IMR-90 (cell line): ENCODE measurements around the gene CLPTM1L. TPM values are rescaled to one million over a fixed set of nuclear protein-coding genes. Genes with fewer than 3 reads are reported as not detected.

Source experiments
- ATAC-seq: fragments of 200-7000 bp; cut with Tn5 transposase; 2 replicates; pipeline ENCODE4 v1.9.1; 2020; ENCODE audit warnings: low read depth, mild to moderate bottlenecking, moderate library complexity
- BruUV-seq: library from RNA; stranded (reverse); fragments of 400-500 nt; replicated peaks from 2 replicates; lab custom pipeline; 2021; lab: Mats Ljungman, UMichigan
- CTCF ChIA-PET: fragments of 300-600 bp; formaldehyde crosslinking; extraction: SDS; loops from one replicate; lab custom pipeline; 2021; ENCODE audit warnings: antibody characterized with exemption; lab: Yijun Ruan, JAX
- POLR2A ChIA-PET: fragments of 300-600 bp; sonication (Branson Sonifier 250); formaldehyde crosslinking; loops from one replicate; lab custom pipeline; 2022; ENCODE audit warnings: antibody characterized with exemption; ENCODE audit not compliant: unreplicated experiment; lab: Charles Lee
- DNase-seq: peaks from one replicate; pipeline ENCODE4 v3.0.0; 2013
- H2AFZ ChIP-seq: replicated peaks from 2 replicates; pipeline ENCODE3; 2013; ENCODE audit warnings: low read length, mild to moderate bottlenecking; ENCODE audit not compliant: poor library complexity
- H2AK5ac ChIP-seq: 2 replicates; pipeline ENCODE4 v1.6.1; 2013; ENCODE audit warnings: low read depth, low read length, inconsistent platforms
- H2AK9ac ChIP-seq: replicated peaks from 2 replicates; pipeline ENCODE3; 2013; ENCODE audit warnings: mild to moderate bottlenecking, low read depth, low read length, moderate library complexity; ENCODE audit not compliant: poor library complexity
- H2BK120ac ChIP-seq: 2 replicates; pipeline ENCODE4 v1.6.1; 2013; ENCODE audit warnings: low read depth, low read length, inconsistent platforms
- H2BK15ac ChIP-seq: 3 replicates; pipeline ENCODE4 v1.6.1; 2013; ENCODE audit warnings: low read depth, low read length, inconsistent platforms
- H2BK20ac ChIP-seq: 2 replicates; pipeline ENCODE4 v1.6.1; 2013; ENCODE audit warnings: low read depth, mild to moderate bottlenecking, inconsistent platforms, low read length, moderate library complexity
- H2BK5ac ChIP-seq: 2 replicates; pipeline ENCODE4 v1.6.1; 2013; ENCODE audit warnings: mild to moderate bottlenecking, low read depth, low read length, inconsistent platforms; ENCODE audit not compliant: poor library complexity, severe bottlenecking
- H3K14ac ChIP-seq: replicated peaks from 2 replicates; pipeline ENCODE4 v1.6.1; 2013; ENCODE audit warnings: low read depth, low read length, inconsistent platforms
- H3K18ac ChIP-seq: 2 replicates; pipeline ENCODE4 v1.6.1; 2013; ENCODE audit warnings: low read depth, low read length, control low read depth
- H3K23ac ChIP-seq: 2 replicates; pipeline ENCODE4 v1.6.1; 2013; ENCODE audit warnings: low read depth, low read length, inconsistent platforms
- H3K27ac ChIP-seq: 2 replicates; pipeline ENCODE4 v1.5.1; 2013; ENCODE audit warnings: mild to moderate bottlenecking, control low read depth, low read length; ENCODE audit not compliant: insufficient read depth
- H3K27me3 ChIP-seq: 2 replicates; pipeline ENCODE4 v1.6.1; 2013; ENCODE audit warnings: low read length; ENCODE audit not compliant: control insufficient read depth, insufficient read depth
- H3K36me3 ChIP-seq: 2 replicates; pipeline ENCODE4 v1.6.1; 2013; ENCODE audit warnings: low read length, mixed read lengths; ENCODE audit not compliant: control insufficient read depth, insufficient read depth
- H3K4ac ChIP-seq: 2 replicates; pipeline ENCODE4 v1.6.1; 2013; ENCODE audit warnings: low read depth, low read length, inconsistent platforms
- H3K4me1 ChIP-seq: 2 replicates; pipeline ENCODE4 v1.6.1; 2013; ENCODE audit warnings: low read length, mixed read lengths; ENCODE audit not compliant: control insufficient read depth, insufficient read depth
- H3K4me2 ChIP-seq: 2 replicates; pipeline ENCODE4 v1.6.1; 2013; ENCODE audit warnings: low read depth, mild to moderate bottlenecking, control low read depth, low read length, moderate library complexity
- H3K4me3 ChIP-seq: 2 replicates; pipeline ENCODE4 v1.5.1; 2013; ENCODE audit warnings: low read depth, mild to moderate bottlenecking, control low read depth, low read length, moderate library complexity; ENCODE audit not compliant: insufficient read depth
- H3K56ac ChIP-seq: 2 replicates; pipeline ENCODE4 v1.6.1; 2013; ENCODE audit warnings: low read length, inconsistent platforms; ENCODE audit not compliant: insufficient read depth; ENCODE audit errors: extremely low read depth
- H3K79me1 ChIP-seq, 2 experiments: 2 replicates each; pipeline ENCODE4 v1.6.1; 2013; ENCODE audit warnings: low read length in 2 of 2, inconsistent platforms in 1 of 2, low read depth in 1 of 2
- H3K9ac ChIP-seq: 2 replicates; pipeline ENCODE4 v1.6.1; 2013; ENCODE audit warnings: low read depth, low read length, control low read depth
- H3K9me1 ChIP-seq: 2 replicates; pipeline ENCODE4 v1.6.1; 2013; ENCODE audit warnings: low read length, inconsistent platforms; ENCODE audit not compliant: insufficient read depth
- H3K9me3 ChIP-seq: 2 replicates; pipeline ENCODE4 v1.6.1; 2013; ENCODE audit warnings: low read length; ENCODE audit not compliant: control insufficient read depth, insufficient read depth
- H4K20me1 ChIP-seq: 2 replicates; pipeline ENCODE4 v1.6.1; 2013; ENCODE audit warnings: low read length, inconsistent platforms; ENCODE audit not compliant: insufficient read depth
- H4K5ac ChIP-seq: 2 replicates; pipeline ENCODE4 v1.6.1; 2013; ENCODE audit warnings: mild to moderate bottlenecking, low read depth, low read length, control low read depth
- H4K8ac ChIP-seq, 2 experiments: 2 replicates each; pipeline ENCODE4 v1.6.1; 2013; ENCODE audit warnings: low read depth in 2 of 2, low read length in 2 of 2, control low read depth in 1 of 2, inconsistent platforms in 1 of 2
- H4K91ac ChIP-seq: 2 replicates; pipeline ENCODE4 v1.6.1; 2013; ENCODE audit warnings: low read depth, low read length, inconsistent platforms; ENCODE audit not compliant: insufficient read depth
- BHLHE40 ChIP-seq: fragments of 150-350 bp; IDR thresholded peaks from 2 replicates; pipeline ENCODE4 v1.6.1; 2016; ENCODE audit warnings: mild to moderate bottlenecking, low read depth, low read length
- CEBPB ChIP-seq: IDR thresholded peaks from 2 replicates; pipeline ENCODE4 v1.6.1; 2012; ENCODE audit warnings: low read depth, low read length, improper control_type of control experiment
- CHD1 ChIP-seq: IDR thresholded peaks from 2 replicates; pipeline ENCODE4 v1.6.1; 2012; ENCODE audit warnings: low read depth, low read length, improper control_type of control experiment
- CTCF ChIP-seq: conservative IDR thresholded peaks from 2 replicates; pipeline ENCODE4 v1.5.1; 2012; ENCODE audit warnings: mild to moderate bottlenecking, low read depth, low read length, improper control_type of control experiment
- ELK1 ChIP-seq: fragments of 150-350 bp; IDR thresholded peaks from 2 replicates; pipeline ENCODE4 v1.6.1; 2016; ENCODE audit warnings: low read depth, mild to moderate bottlenecking, low read length, moderate library complexity, borderline replicate concordance
- FOS ChIP-seq: fragments of 150-350 bp; IDR thresholded peaks from 2 replicates; pipeline ENCODE4 v1.6.1; 2016; ENCODE audit warnings: low read depth, low read length
- MAFK ChIP-seq: IDR thresholded peaks from 2 replicates; pipeline ENCODE4 v1.6.1; 2012; ENCODE audit warnings: low read depth, low read length, improper control_type of control experiment
- MAZ ChIP-seq: IDR thresholded peaks from 2 replicates; pipeline ENCODE4 v1.6.1; 2012; ENCODE audit warnings: low read depth, mild to moderate bottlenecking, low read length, improper control_type of control experiment, moderate library complexity, borderline replicate concordance
- MXI1 ChIP-seq: IDR thresholded peaks from 2 replicates; pipeline ENCODE4 v1.6.1; 2012; ENCODE audit warnings: low read depth, mild to moderate bottlenecking, low read length, moderate library complexity, borderline replicate concordance
- NFE2L2 ChIP-seq: fragments of 150-350 bp; IDR thresholded peaks from 2 replicates; pipeline ENCODE4 v1.6.1; 2016; ENCODE audit warnings: low read depth, mild to moderate bottlenecking, low read length
- POLR2A ChIP-seq: IDR thresholded peaks from 2 replicates; pipeline ENCODE4 v1.6.1; 2012; ENCODE audit warnings: mild to moderate bottlenecking, low read depth, low read length
- RAD21 ChIP-seq: IDR thresholded peaks from 2 replicates; pipeline ENCODE4 v1.6.1; 2012; ENCODE audit warnings: low read length, improper control_type of control experiment
- RFX5 ChIP-seq: IDR thresholded peaks from 2 replicates; pipeline ENCODE4 v1.8.0; 2012; ENCODE audit warnings: low read depth, mild to moderate bottlenecking, low read length, moderate library complexity
- USF2 ChIP-seq: fragments of 150-350 bp; IDR thresholded peaks from 2 replicates; pipeline ENCODE4 v1.6.1; 2017; ENCODE audit warnings: mild to moderate bottlenecking, antibody characterized with exemption, low read length, low read depth
- WGBS, 2 experiments: methylation state at CpG; one replicate each; pipeline versions ENCODE4 v1.1.5 to v1.1.7; 2013; ENCODE audit warnings: missing lambda C conversion rate in 2 of 2; ENCODE audit not compliant: insufficient read length in 1 of 2; ENCODE audit errors: extremely low coverage in 2 of 2; 5-methylcytosine and 5-hydroxymethylcytosine counted together
- dilution Hi-C: fragments of 300-500 bp; cut with HindIII; formaldehyde crosslinking; loops from one replicate; pipeline ENCODE4 v1.14.3; 2018; ENCODE audit warnings: low sequenced_read_pairs; ENCODE audit not compliant: unreplicated experiment
- in situ Hi-C: fragments of 300-500 bp; cut with MboI; formaldehyde crosslinking; loops from 3 replicates; pipeline ENCODE4 v1.14.3; 2019; ENCODE audit warnings: low sequenced_read_pairs, inconsistent platforms, mixed read lengths
- intact Hi-C: fragments of 100-400 bp; cut with micrococcal nuclease; formaldehyde crosslinking; loops from 2 replicates; pipeline ENCODE4 v1.10.0; 2022
- polyA plus RNA-seq, 3 experiments: library from polyadenylated mRNA; depleted of rRNA; stranded (reverse); fragments of >200 nt; gene quantifications; 2 replicates each; pipeline ENCODE4 v1.2.3, GENCODE V29; 2012; ENCODE audit warnings: low replicate concordance in 1 of 3
- total RNA-seq: library from RNA; depleted of rRNA; stranded (reverse); fragments of >200 nt; gene quantifications from 2 replicates; pipeline ENCODE4 v1.2.3, GENCODE V29; 2012

CLPTM1L gene
- total and polyA plus RNA-seq, 2 of the 4 experiments (the other 2 are of a cell fraction): 114 to 137 TPM

GRCh38 chr5:1315709-1316587 is 29.0 kb downstream of the CLPTM1L start:
- intact Hi-C loops (no loop called here), in situ Hi-C loops (no loop called here), dilution Hi-C loops (no loop called here)
- H3K9ac ChIP-seq: no peak overlapping the region
- H3K27ac ChIP-seq: no peak overlapping the region
- H2AK5ac ChIP-seq: no peak overlapping the region
- peaks cover 4% of the 10 kb centered on the region; the same call in 1 of the 2 replicates for H3K9me1 ChIP-seq
- no peak overlapping the region for H3K23ac ChIP-seq
- H3K4me2 ChIP-seq: no peak overlapping the region; the same call in 1 of the 2 replicates
- 32% methylated on average over 11 of the region's 33 CpGs; no CpG with 5 or more reads in 1 of the 2 experiments for WGBS, 2 experiments
- no peak overlapping the region for H3K56ac ChIP-seq
- H2AFZ ChIP-seq: peak overlapping the region; percentile 33
- H3K4me3 ChIP-seq: no peak overlapping the region
- H3K27me3 ChIP-seq: peaks cover 2% of the 10 kb centered on the region; the same call in 1 of the 2 replicates
- no peak overlapping the region for H2BK120ac ChIP-seq
- no peak overlapping the region for H4K5ac ChIP-seq
- no peaks in the 10 kb centered on the region; the same call in 1 of the 2 replicates for H3K4me1 ChIP-seq
- H2BK15ac ChIP-seq: no peak overlapping the region
- no TSS peak for BruUV-seq
- POLR2A ChIA-PET: no interaction called here
- peak overlapping the region; percentile 50 for H2AK9ac ChIP-seq
- no peak overlapping the region for H3K14ac ChIP-seq
- H4K20me1 ChIP-seq: no peaks in the 10 kb centered on the region
- peaks cover 27% of the 10 kb centered on the region for H3K36me3 ChIP-seq
- DNase-seq (no peak), ATAC-seq (peak; percentile 21; the same call in 1 of the 2 replicates)
- no peaks in the 10 kb centered on the region for H3K79me1 ChIP-seq
- peaks cover 4% of the 10 kb centered on the region; the same call in 1 of the 2 replicates for H3K9me3 ChIP-seq
- CTCF ChIA-PET: no interaction called here
- H2BK5ac ChIP-seq: no peak overlapping the region
- H3K18ac ChIP-seq: no peak overlapping the region
- no peak overlapping the region for H2BK20ac ChIP-seq
- no peak overlapping the region for H4K8ac ChIP-seq
- no peak overlapping the region for H3K4ac ChIP-seq
- no peak overlapping the region for H4K91ac ChIP-seq
- no peak for TF ChIP-seq MXI1
- TF ChIP-seq POLR2A: no peak
- no peak for TF ChIP-seq MAFK
- no peak for TF ChIP-seq RFX5
- no peak for TF ChIP-seq CEBPB
- TF ChIP-seq BHLHE40: no peak
- TF ChIP-seq FOS: no peak
- TF ChIP-seq ELK1: no peak
- TF ChIP-seq CHD1: no peak
- no peak for TF ChIP-seq CTCF
- TF ChIP-seq USF2: no peak
- TF ChIP-seq RAD21: no peak
- TF ChIP-seq NFE2L2: no peak
- TF ChIP-seq MAZ: no peak
